HCT116 (cell line): ENCODE results near the gene MED15. TPM values are rescaled to one million over a fixed set of nuclear protein-coding genes. Genes with fewer than 3 reads are reported as not detected.

Source experiments
- ATAC-seq: fragments of 200-7000 bp; cut with Tn5 transposase; 2 replicates; pipeline ENCODE4 v1.9.1; 2020; ENCODE audit warnings: mild to moderate bottlenecking, moderate library complexity
- BruUV-seq: library from RNA; stranded (reverse); fragments of 400-500 nt; replicated peaks from 2 replicates; lab custom pipeline; 2021; lab: Mats Ljungman, UMichigan
- CTCF ChIA-PET: fragments of 300-600 bp; sonication (Branson Sonifier 250); formaldehyde crosslinking; loops from one replicate; lab custom pipeline; 2021; ENCODE audit warnings: antibody characterized with exemption; lab: Charles Lee
- POLR2A ChIA-PET: fragments of 300-600, 350-600 bp; sonication (Branson Sonifier 250); formaldehyde crosslinking; loops from one replicate; lab custom pipeline; 2021; ENCODE audit warnings: antibody characterized with exemption; lab: Charles Lee
- RAD21 ChIA-PET, 2 experiments: fragments of 300-600 bp; sonication (Branson Sonifier 250); formaldehyde crosslinking; loops; one replicate each; lab custom pipeline; 2023; ENCODE audit warnings: low total read pairs in 2 of 2; ENCODE audit not compliant: uncharacterized antibody in 2 of 2, unreplicated experiment in 2 of 2, low non-redundant PET in 1 of 2; lab: Charles Lee
- DNase-seq: peaks from one replicate; pipeline ENCODE4 v3.0.0-alpha.2; 2010; ENCODE audit warnings: low read depth, low spot score
- H2AFZ ChIP-seq: fragments of 200-600 bp; shearing (Covaris generic), sonication (generic); 2 replicates; pipeline ENCODE4 v1.6.1; 2017; ENCODE audit warnings: low read depth, mixed run types, mixed read lengths, antibody characterized with exemption, low read length; ENCODE audit not compliant: poor library complexity, severe bottlenecking
- H3K27ac ChIP-seq: 2 replicates; pipeline ENCODE4 v1.5.1; 2012; ENCODE audit warnings: low read depth, low read length
- H3K27me3 ChIP-seq: fragments of 200-600 bp; sonication (generic); 2 replicates; pipeline ENCODE4 v1.6.1; 2016; ENCODE audit warnings: mixed run types, low read length, mixed read lengths; ENCODE audit not compliant: insufficient read depth
- H3K36me3 ChIP-seq, 2 experiments: fragments of 200-500 bp in 1 of 2; fragments of 200-600 bp in 1 of 2; sonication (Bioruptor generic) in 1 of 2; sonication (generic) in 1 of 2; 2 replicates each; pipeline versions ENCODE4 v1.5.1 to v1.6.1; 2014 to 2016; ENCODE audit warnings: low read length in 2 of 2, inconsistent platforms in 1 of 2, mixed read lengths in 1 of 2, mixed run types in 1 of 2; ENCODE audit not compliant: insufficient read depth in 2 of 2, control insufficient read depth in 1 of 2
- H3K4me1 ChIP-seq, 2 experiments: fragments of 200-600 bp in 1 of 2; sonication (generic) in 1 of 2; 2 replicates each; pipeline versions ENCODE4 v1.5.1 to v1.6.1; 2012 to 2017; ENCODE audit warnings: low read length in 2 of 2, inconsistent platforms in 1 of 2, mild to moderate bottlenecking in 1 of 2, mixed read lengths in 1 of 2, mixed run types in 1 of 2, moderate library complexity in 1 of 2; ENCODE audit not compliant: insufficient read depth in 2 of 2, control insufficient read depth in 1 of 2
- H3K4me2 ChIP-seq: fragments of 200-600 bp; sonication (generic); 2 replicates; pipeline ENCODE4 v1.6.1; 2017; ENCODE audit warnings: mixed run types, low read length, mixed read lengths
- H3K4me3 ChIP-seq, 2 experiments: fragments of 200-600 bp in 1 of 2; sonication (generic) in 1 of 2; replicated peaks in 1 of 2; 2 replicates each; pipeline ENCODE4 v1.5.1; 2011 to 2016; ENCODE audit warnings: low read length in 2 of 2, control low read depth in 1 of 2, low read depth in 1 of 2, mild to moderate bottlenecking in 1 of 2, mixed read lengths in 1 of 2, mixed run types in 1 of 2
- H3K79me2 ChIP-seq: fragments of 200-600 bp; sonication (generic); 2 replicates; pipeline ENCODE4 v1.6.1; 2017; ENCODE audit warnings: mild to moderate bottlenecking, mixed run types, low read length, moderate library complexity, mixed read lengths; ENCODE audit not compliant: insufficient read depth
- H3K9ac ChIP-seq: fragments of 200-600 bp; sonication (generic); 2 replicates; pipeline ENCODE4 v1.6.1; 2016; ENCODE audit warnings: low read length, mixed read lengths
- H3K9me2 ChIP-seq: fragments of 200-600 bp; sonication (generic), shearing (Covaris generic); 2 replicates; pipeline ENCODE4 v1.6.1; 2017; ENCODE audit warnings: mixed run types, mild to moderate bottlenecking, moderate library complexity; ENCODE audit not compliant: insufficient read depth
- H3K9me3 ChIP-seq, 2 experiments: fragments of 200-500 bp in 1 of 2; fragments of 200-600 bp in 1 of 2; sonication (Bioruptor generic) in 1 of 2; sonication (generic) in 1 of 2; 2 replicates each; pipeline ENCODE4 v1.6.1; 2014 to 2017; ENCODE audit warnings: low read length in 2 of 2, mixed read lengths in 2 of 2, inconsistent platforms in 1 of 2, low read depth in 1 of 2, mild to moderate bottlenecking in 1 of 2, mixed run types in 1 of 2, moderate library complexity in 1 of 2; ENCODE audit not compliant: control insufficient read depth in 1 of 2, insufficient read depth in 1 of 2
- H4K20me1 ChIP-seq: fragments of 200-600 bp; sonication (generic), shearing (Covaris generic); 2 replicates; pipeline ENCODE4 v1.6.1; 2017; ENCODE audit warnings: mixed run types, mild to moderate bottlenecking, moderate library complexity; ENCODE audit not compliant: insufficient read depth
- ATF3 ChIP-seq: IDR thresholded peaks from 2 replicates; pipeline ENCODE4 v1.6.1; 2012
- EGR1 ChIP-seq: IDR thresholded peaks from 2 replicates; pipeline ENCODE4 v1.6.1; 2012; ENCODE audit warnings: low read depth
- EZH2 ChIP-seq: fragments of 200-600 bp; sonication (generic); IDR thresholded peaks from 2 replicates; pipeline ENCODE4 v1.6.1; 2017; ENCODE audit warnings: antibody characterized with exemption, mixed run types
- EZH2phosphoT487 ChIP-seq: fragments of 200-600 bp; IDR thresholded peaks from 2 replicates; pipeline ENCODE4 v1.6.1; 2018; ENCODE audit warnings: antibody characterized with exemption, borderline replicate concordance
- FOSL1 ChIP-seq: IDR thresholded peaks from 2 replicates; pipeline ENCODE4 v1.6.1; 2012; ENCODE audit warnings: low read depth
- MAX ChIP-seq: IDR thresholded peaks from 2 replicates; pipeline ENCODE4 v1.6.1; 2012
- POLR2AphosphoS5 ChIP-seq: IDR thresholded peaks from 2 replicates; pipeline ENCODE4 v1.6.1; 2011; ENCODE audit warnings: mild to moderate bottlenecking, low read depth, low read length, moderate library complexity
- SIN3A ChIP-seq: IDR thresholded peaks from 2 replicates; pipeline ENCODE4 v1.6.1; 2012; ENCODE audit warnings: low read depth
- SRF ChIP-seq: IDR thresholded peaks from 2 replicates; pipeline ENCODE4 v1.6.1; 2012; ENCODE audit warnings: low read depth
- TCF7L2 ChIP-seq: IDR thresholded peaks from 2 replicates; pipeline ENCODE4 v1.7.0; 2011; ENCODE audit warnings: borderline replicate concordance, inconsistent platforms; ENCODE audit not compliant: insufficient read depth, insufficient read length; ENCODE audit errors: extremely low read depth
- ZBTB33 ChIP-seq: IDR thresholded peaks from 2 replicates; pipeline ENCODE4 v1.6.1; 2011; ENCODE audit warnings: mild to moderate bottlenecking, low read length, moderate library complexity; ENCODE audit not compliant: insufficient replicate concordance; ENCODE audit errors: extremely low read depth
- intact Hi-C: fragments of 100-400 bp; cut with micrococcal nuclease; formaldehyde crosslinking; loops from 2 replicates; pipeline ENCODE4 v1.10.0; 2022
- total RNA-seq: library from RNA; stranded (reverse); gene quantifications from one replicate; pipeline ENCODE4 v1.2.1, GENCODE V29; 2021; ENCODE audit not compliant: unreplicated experiment

MED15 gene
- total RNA-seq, 1 experiment from 2014 or later, result 81.3 TPM

- no peak for TF ChIP-seq ZBTB33
- TF ChIP-seq SRF, result no peak
- TF ChIP-seq SIN3A, result no peak
- TF ChIP-seq FOSL1, result no peak
- no peak for TF ChIP-seq EZH2
- no peak for TF ChIP-seq ATF3
- no peak for TF ChIP-seq MAX
Measured at GRCh38 chr22:20587206-20587958, 80.0 kb downstream of the MED15 start (continued).

GRCh38 chr22:20588092-20588842 lies 80.9 kb downstream of the MED15 start:
- no peak for DNase-seq
- Histone ChIP-seq H3K9me2 (no peaks in the 10 kb centered on the region), H4K20me1 (no peaks in the 10 kb centered on the region), H3K9ac (no peak overlapping the region), H2AFZ (no peak overlapping the region), H3K9me3 (no peaks in the 10 kb centered on the region), H3K4me3 (no peak overlapping the region), H3K4me1 (peaks cover 0 to 17% of the 10 kb centered on the region in 2 experiments), H3K4me2 (no peak overlapping the region), H3K27me3 (no peaks in the 10 kb centered on the region), H3K79me2 (no peaks in the 10 kb centered on the region), H3K36me3 (peaks cover 12 to 23% of the 10 kb centered on the region in 2 experiments; a peak in 3 of 4 replicates), H3K27ac (no peak overlapping the region)
- RAD21 ChIA-PET, result no interaction called here
- POLR2A ChIA-PET, result no interaction called here
- intact Hi-C loops, result no loop called here
- ATAC-seq, result no peak
- no TSS peak for BruUV-seq
- CTCF ChIA-PET, result no interaction called here
- TF ChIP-seq POLR2AphosphoS5, result 0 out of 2 replicates have a peak, but pooled peaks have one; percentile 9
- no peak for TF ChIP-seq TCF7L2
- TF ChIP-seq EGR1, result no peak
- no peak for TF ChIP-seq EZH2phosphoT487
